Fibroblast of pulmonary artery (primary cell): ENCODE data around the gene ATF2.
A peak's percentile ranks its signal among the peaks of the same experiment; 100 is the strongest.

Source experiments
- DNase-seq: peaks from one replicate; pipeline ENCODE4 v3.0.0-alpha.2; 2010; ENCODE audit warnings: low read depth
- H3K4me3 ChIP-seq: replicated peaks from 2 replicates; pipeline ENCODE4 v1.5.1; 2011; ENCODE audit warnings: low read depth, mild to moderate bottlenecking, control low read depth, low read length, moderate library complexity
- CTCF ChIP-seq: IDR thresholded peaks from 2 replicates; pipeline ENCODE4 v1.5.1; 2011; ENCODE audit warnings: mild to moderate bottlenecking, control low read depth, low read length, inconsistent platforms; ENCODE audit errors: missing control alignments

Gene ATF2

GRCh38 chr2:175188761-175189160 lies 20.8 kb upstream of the ATF2 start:
- no peak overlapping the region for H3K4me3 ChIP-seq
- TF ChIP-seq CTCF, result no peak
- no peak for DNase-seq

GRCh38 chr2:175187378-175187777 lies 19.4 kb upstream of the ATF2 start:
- no peak overlapping the region for H3K4me3 ChIP-seq
- peak; percentile 29 for DNase-seq
- peak; percentile 35 for TF ChIP-seq CTCF

- DNase-seq, result no peak
- H3K4me3 ChIP-seq, result no peak overlapping the region
Observed at GRCh38 chr2:175183674-175184073, 15.7 kb upstream of the ATF2 start.

GRCh38 chr2:175181877-175182308 lies 13.9 kb upstream of the ATF2 start:
- TF ChIP-seq CTCF, result no peak
- H3K4me3 ChIP-seq, result peak overlapping the region; percentile 91
- no peak for DNase-seq

More at GRCh38 chr2:175183674-175184073, 15.7 kb upstream of the ATF2 start:
- TF ChIP-seq CTCF, result no peak

- peak; percentile 20 for TF ChIP-seq CTCF
- peak; percentile 96 for DNase-seq
- H3K4me3 ChIP-seq, result peak within 1 kb of the TSS; percentile 91
Observed at GRCh38 chr2:175181104-175181876, 13.3 kb upstream of the ATF2 start, which contains the start of gene ATP5MC3. Gene ATP5MC3, minus strand, starts transcription at chr2:175181710. Its CDS starts 317 bp downstream, at chr2:175181393.

GRCh38 chr2:175180701-175181103 lies 12.7 kb upstream of the ATF2 start:
- peak overlapping the region; percentile 91 for H3K4me3 ChIP-seq
- peak; percentile 39 for DNase-seq
- TF ChIP-seq CTCF, result no peak

GRCh38 chr2:175176624-175177023 lies 8.6 kb upstream of the ATF2 start:
- TF ChIP-seq CTCF, result no peak
- no peak for DNase-seq
- no peak overlapping the region for H3K4me3 ChIP-seq
